ENCODE data around the gene RHOT2.
"Not testable (repeated sequence)": the region's sequence is repeated elsewhere in the genome, so short reads cannot be mapped to it uniquely, and the experiment has no call there.

The RHOT2 gene

DNA sequence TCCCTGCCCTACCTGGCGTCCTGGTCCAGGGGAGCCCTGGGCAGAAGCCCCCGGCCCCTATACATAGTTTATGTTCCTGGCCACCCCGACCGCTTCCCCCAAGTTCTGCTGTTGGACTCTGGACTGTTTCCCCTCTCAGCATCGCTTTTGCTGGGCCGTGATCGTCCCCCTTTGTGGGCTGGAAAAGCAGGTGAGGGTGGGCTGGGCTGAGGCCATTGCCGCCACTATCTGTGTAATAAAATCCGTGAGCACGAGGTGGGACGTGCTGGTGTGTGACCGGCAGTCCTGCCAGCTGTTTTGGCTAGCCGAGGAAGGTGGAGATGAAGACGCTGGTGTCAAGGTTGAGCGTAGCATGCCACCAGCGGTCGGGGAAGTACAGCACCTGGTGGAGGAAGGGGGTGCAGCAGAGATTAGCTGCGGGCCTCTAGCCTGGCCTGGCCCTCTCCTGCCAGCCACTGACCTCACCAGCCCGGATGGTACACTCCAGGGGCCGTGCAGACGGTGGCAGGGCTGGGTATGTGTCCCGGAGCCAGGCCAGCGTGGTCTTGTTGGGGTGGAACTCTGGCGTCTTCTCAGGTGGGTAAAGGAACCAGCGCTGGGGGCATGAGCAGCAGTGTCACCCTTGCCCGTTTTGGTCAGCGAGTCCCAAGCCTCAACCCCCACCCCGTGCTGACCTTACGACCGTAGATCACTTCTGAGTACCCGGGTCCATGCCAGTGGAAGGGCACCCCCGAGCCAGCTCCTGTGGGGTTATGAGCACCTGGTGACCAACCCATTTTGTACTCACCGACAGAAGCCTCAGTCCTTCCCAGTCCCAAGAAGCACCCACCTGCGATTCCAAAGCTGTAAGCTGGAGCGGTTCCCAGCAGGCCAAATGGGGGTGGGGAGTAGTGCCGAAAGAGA is 14.8 kb downstream of the RHOT2 start:
- no peak for DNase-seq

DNA sequence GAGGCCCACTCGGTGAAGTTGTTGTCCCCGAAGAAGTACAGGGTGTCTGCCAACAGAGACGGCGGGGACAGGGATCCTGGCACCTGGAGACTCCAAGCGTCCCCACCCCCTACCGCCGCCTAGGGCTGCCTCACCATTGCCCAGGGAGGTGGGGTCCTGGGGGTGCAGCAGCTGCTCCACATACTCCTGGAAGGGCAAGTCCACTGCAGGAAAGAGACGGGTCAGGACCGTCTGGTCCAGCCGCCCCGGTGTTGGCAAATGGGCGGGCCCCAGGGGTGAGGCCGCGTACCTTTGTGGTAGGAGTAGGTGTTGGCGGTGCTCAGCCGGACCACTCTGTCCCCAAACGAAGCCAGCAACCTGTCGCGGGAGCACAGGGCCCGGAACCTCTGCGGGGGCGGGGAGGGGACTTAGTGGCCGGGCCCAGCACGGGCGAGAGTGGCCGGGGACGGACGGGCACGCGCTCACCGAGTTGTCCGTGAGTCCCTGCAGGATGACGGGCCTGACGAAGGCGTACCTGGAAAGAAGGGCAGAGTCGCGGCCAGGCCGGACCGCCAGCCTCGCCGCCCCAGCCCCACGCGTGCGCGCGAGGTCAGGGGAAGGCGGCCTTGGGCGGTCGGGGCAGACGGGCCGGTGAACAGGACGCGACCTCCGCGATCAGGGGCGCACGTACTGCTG is 15.6 kb downstream of the RHOT2 start:
- no peak for DNase-seq

DNA sequence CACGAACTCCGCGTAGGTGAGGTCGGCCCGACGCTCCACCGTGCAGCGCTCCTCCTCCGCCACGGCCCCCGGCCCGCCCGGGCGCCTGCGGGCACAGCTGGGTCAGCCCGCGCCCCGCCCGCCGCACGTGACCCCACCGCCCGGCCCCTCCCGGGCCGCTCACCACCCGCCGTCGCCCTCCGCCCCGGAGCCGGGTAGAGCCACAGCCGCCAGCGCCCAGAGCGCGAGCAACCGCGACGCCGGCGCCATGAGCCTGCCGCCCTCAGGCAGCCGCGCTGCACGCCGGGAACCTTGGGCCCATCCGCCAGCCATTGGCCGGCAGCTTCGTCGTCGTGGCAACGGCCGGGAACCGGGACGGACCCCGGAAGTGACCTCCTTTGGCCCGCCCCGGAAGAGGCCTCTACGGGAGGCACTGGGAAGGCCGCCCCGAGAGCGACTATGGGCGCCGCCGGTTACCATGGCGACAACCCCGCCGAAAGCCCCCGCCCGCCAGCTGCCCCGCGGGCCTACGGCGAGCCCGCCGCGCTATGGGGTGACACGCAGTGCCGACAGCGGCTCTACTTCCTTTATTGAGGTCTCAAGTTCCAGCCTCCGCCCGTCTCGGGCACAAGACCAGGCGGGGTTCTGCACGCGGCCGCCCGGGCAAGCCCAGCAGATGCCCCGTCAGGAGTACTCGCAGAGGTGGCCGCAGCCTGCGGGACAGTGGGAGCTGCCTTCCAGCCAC is 16.3 kb downstream of the RHOT2 start, which contains the start of gene JMJD8:
TSS of gene JMJD8 (minus strand) at position 264 of the 724 bp plus-strand sequence. CDS start at position 249, 15 bp downstream.
- peak; percentile 98 for DNase-seq

DNA sequence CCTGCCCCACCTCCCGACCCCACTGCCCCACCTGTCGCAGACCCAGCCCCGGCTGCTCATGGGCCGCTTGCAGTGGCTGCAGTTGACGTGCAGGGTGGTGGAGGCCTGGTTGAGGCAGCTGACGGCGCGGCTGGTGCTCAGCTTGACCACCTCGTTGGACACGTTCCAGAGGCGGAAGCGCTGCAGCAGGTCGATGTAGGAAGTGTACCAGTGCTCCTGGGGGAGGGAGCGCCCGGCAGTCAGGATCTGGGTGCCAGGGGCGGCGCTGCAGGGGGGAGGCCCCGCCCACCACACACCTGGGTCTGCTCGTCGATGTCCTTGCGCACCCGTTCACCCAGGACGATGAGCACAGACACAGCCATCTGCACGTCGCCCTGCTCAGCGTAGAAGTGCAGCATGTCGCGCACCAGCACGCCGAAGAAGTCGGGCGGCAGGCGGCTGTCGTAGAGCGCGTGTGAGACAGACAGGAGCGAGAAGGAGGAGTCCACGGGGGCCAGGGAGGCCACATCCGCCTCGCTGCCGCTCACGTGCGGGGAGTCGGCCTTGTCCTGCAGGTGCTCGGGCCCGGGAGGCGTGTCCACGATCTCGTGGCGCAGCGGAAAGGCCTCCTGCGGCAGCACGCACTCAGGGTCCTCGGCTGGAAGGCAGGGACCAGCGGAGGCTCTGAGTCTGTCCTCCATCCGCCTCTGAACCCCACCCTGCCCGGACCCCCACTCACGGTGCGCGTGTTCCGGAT is 17.2 kb downstream of the RHOT2 start:
- no peak for DNase-seq

DNA sequence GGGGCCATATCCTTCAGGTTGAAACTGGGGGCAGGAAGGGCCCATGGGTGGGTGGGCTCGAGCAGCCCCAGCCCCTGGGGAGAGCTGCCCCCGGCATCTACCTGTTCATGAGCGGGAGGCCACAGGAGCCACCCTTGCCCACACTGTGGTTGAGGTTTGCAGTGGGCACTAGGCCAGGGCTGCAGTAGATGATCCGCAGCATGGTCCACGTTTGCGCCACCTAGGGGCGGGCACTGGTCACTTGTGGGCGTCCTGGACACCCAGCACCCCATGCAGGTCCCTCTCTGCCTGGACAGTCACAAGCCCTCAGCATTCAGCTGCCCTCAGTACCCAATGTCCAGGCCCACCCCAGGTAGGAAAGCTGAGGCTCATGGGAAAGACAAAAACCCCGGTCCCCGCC is 18.0 kb downstream of the RHOT2 start:
- no peak for DNase-seq

DNA sequence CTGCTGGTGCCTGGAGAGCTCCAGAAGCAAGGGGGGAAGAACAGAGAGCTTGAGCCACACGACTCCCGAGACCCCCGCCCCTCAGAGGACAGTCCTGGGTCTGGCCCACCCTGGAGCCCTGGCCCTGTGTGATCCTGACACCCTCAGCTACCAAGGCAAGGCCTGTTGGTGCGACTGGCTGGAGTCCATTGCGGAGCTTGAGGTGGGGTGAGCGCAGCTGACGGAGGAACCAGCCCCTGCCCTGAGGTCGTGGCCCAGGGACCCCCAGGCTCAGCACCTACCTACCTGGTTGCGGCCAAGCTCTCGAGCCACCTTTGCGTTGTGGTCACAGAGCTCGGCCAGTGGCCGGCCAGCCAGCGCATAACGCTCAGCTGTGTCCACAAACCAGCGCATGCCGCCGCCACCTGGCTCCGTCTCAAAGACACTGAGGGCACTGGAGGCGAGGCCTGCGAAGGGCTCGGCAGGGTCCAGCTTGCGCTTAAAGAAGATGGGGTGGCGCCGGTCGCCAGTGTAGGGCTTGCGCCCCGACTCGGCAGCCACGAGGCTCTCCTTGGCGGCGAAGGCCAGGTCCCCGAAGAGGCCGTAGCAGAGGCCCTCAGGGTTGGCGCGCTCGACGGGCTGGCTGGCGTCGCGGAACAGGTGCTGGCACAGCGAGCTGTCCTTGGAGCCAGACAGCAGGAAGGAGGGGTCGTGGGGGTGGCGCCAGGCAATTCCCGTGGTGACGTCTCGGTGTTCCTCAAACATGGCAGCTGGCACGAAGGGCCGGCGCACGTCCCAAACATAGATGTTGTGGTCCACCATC is 18.7 kb downstream of the RHOT2 start:
- no peak for DNase-seq

DNA sequence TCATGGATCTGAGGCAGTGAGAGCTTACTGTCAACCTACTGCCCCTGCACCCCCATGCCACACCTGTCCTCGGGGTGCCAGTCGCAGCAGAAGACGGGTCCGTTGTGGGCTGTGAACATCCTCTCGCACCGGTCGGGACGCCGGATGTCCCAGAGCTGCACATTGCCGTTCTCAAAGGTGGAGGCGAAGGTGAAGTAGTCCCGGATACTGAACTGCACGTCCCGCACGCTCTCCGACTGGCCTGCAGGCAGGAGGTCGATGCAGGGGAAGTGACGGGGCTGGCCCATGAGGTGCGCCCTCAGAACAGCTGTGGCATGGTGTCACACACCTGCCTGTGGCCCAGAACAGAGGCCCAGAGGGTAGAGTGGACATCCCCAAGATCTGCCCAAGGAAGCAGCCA is 19.6 kb downstream of the RHOT2 start:
- DNase-seq: no peak

DNA sequence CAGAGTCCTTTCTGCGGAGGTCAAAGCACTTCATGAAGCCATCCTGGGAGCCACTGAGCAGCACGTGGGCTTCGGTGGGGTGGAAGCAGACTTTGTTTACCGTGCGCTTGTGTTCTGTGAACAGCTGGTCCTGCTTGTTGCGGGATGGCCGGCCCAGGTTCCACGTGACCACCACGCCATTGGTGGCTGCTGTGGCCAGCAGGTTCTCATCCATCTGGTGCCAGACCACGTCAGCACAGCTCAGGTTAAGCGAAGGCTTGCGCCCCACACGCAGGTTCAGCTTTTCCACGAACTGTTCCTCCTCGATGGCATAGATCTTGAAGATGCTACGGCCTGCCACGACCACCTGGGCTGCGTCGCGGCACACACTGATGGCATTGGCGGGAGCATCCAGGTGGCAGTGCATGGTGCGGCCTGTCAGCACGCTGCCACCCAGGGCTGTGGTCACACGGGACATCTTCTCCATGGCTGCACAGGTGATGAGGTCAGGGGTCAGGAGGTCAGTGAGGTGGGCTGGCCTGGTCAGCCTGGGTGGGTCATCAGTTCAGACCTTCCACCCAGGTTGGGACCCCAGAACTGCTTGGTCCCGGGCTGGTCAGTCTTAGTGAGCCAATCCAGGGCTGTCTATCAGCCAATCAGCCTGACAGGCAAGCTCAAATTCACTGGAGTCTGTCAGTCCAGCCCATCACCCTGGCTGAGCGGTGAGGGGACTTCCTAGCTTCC is 21.4 kb downstream of the RHOT2 start:
- no peak for DNase-seq

DNA sequence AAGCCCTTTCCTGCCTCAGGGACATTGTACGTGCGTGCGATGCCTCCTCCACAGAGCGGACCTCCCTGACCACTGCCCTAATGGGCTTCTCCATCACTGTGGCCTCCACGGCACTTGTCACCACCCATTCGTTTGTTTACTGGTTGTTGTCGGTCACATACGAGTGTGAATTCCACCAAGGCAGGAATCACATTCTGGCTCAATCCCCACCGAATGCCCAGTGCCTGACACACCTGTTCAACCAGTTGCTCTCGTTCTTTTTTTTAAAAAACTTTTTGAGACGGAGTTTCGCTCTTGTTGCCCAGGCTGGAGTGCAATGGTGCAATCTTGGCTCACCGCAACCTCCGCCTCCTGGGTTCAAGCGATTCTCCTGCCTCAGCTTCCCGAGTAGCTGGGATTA is 23.3 kb downstream of the RHOT2 start:
- not testable (repeated sequence) for DNase-seq

DNA sequence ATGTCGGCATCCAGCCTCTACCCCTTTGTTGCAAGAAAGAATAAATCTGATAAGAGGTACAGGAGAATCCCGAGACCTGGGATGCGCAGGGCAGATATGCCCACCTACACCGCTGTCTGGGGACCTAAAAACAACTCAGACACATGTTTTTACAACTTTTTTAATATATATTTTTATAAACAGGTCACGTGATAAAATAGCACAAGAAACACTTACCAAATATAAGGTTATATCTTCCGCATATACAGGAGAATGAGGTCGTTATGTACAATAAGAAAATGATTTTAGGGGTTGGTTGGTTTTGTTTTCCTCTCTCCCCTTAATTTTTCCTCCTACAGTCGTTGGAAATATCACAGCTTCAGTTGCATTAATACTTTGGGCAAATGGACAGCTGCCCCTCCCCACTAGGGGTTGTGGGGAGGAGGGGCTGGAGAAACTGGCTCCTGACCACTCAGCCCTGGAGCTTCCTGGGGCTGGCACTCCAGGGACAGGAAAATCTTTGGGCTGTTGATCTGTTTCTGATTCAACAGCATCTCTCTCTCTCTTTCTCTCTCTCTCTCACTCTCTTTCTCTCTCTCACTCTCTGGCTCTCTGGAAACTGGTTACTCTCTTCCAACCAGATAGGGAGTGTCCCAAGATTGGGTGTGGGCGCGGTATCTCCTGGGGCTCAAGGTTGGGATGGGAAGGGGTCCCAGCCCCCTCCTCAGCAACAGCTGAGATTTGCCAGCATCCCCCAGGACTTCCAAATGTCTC is 24.6 kb downstream of the RHOT2 start:
- no peak for DNase-seq

DNA sequence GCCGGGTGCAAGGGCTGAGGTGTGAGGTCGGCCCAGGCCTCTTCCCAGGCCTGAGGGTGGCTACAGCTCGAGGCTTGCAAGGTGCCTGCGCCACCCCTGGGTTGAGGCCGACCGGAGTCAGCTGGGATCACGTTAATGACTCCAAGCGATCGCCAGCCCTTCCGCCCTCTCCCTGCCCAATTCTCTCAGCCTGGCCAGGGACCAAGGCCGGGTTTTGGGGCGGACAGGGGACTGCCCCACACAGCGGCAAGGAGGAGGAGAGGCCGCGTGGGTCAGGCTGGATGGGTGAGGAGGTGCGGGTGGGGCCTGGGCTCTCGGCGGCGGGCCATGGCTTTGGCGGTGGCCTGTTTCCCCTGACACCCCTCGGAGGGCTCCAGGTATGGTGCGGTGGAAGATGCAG is 25.4 kb downstream of the RHOT2 start:
- DNase-seq: no peak

DNA sequence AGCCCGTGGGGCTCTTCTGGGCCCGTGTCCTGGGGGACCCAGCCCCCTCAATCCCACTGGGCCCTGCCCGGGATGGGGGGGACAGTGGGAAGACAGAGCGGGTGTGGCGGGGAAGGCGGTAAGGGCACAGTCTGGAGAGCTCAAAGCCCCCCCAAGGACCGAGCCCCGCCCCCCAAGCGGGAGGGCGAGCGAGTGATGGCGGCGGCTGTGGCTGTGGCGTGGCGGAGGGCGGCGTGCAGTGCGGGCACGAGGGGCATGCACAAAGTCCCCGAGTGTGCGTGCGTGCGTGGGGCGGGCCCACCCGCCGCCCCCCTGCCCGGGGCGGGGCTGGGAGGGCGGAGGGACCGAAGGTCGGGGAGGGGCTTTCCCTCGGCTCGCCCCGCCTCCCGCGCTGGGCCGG is 25.8 kb downstream of the RHOT2 start:
- DNase-seq: no peak

DNA sequence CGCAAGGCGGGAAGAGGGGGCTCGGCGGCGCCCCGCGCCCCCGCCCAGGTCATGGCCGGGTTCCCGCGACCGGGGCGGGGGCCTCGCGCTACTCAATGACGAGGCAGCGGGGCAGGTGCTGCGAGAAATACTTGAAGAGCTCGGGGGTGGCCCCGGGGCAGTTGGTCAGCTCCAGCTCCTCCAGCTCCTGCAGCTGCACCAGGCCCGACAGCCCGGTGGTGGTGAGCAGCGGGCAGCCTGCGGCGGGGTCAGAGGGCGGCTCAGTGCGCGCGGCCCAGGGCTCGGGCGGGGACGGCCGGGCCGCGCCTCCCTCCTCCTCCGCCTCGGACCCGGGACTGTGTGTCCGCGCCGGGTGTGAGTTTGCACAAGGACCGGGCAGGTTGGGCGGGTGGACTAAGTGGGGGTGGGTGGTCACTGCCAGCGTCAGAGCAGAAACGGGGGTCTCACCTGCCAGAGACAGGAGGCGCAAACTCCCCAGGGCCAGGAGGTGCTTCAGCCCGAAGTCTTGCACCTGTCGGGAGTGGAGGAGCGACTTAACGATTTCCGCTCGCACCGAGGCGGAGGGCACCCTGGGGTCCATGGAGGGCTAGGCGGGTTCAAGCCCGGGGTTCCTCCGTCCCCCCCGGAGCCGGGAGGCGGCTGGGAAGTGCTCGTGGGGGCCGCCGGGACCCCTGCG is 26.4 kb downstream of the RHOT2 start:
- no peak for DNase-seq

DNA sequence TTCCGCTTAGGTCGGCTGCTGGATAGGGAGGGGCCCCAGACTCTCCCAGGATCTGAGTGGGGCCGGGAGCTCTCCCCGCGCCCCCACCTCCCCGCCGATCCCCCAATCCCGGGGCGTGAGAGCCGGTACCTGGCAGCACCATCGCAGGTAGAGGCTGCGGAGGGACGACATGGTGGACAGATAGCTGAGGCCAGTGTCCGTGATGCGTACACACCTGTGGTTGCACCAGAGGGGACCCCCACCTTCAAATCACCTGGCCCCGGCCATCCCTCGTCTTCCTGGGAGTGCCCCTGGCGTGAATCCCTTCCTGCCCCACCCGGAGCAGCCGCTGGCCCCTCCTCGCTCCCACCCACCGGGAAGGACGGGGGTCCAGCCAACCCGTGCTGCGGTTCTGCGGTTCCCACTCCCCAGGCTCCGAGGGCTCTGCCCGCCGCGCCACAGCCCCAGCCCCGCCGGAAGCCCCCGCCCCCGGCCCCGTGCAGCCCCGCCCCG is 27.0 kb downstream of the RHOT2 start:
- DNase-seq: no peak

DNA sequence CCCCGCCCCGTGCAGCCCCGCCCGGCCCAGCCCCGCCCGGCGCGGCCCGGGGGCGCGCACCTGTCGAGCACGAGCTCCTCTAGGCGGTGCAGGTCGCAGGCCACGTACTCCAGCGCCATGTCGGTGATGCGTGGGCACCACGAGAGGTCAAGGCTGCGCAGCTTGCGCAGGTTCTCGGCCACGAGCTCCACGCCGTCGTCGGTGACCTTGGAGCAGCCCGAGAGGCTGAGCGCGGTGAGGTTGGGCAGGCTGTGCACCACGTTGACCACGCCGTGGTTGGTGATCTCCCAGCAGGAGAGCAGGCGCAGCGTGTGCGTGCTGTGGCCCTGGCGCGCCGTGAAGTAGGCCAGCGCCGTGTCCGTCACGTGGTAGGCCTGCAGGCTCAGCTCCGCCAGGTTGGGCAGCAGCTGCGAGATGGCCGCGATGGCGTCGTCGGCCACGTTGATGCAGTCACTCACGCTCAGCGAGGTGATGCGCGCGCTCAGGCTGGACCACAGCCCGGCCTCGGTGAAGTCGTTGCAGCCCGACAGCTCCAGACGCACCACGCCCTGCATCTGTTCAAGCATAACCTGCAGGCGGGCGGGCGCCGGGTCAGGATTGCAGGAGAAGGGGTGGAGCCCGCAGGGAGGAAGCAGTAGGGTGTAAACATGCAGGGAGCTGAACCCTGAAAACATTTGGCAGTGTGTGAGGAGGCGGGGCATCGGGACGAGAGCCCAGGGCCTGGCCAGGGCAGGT is 27.6 kb downstream of the RHOT2 start:
- DNase-seq: no peak

DNA sequence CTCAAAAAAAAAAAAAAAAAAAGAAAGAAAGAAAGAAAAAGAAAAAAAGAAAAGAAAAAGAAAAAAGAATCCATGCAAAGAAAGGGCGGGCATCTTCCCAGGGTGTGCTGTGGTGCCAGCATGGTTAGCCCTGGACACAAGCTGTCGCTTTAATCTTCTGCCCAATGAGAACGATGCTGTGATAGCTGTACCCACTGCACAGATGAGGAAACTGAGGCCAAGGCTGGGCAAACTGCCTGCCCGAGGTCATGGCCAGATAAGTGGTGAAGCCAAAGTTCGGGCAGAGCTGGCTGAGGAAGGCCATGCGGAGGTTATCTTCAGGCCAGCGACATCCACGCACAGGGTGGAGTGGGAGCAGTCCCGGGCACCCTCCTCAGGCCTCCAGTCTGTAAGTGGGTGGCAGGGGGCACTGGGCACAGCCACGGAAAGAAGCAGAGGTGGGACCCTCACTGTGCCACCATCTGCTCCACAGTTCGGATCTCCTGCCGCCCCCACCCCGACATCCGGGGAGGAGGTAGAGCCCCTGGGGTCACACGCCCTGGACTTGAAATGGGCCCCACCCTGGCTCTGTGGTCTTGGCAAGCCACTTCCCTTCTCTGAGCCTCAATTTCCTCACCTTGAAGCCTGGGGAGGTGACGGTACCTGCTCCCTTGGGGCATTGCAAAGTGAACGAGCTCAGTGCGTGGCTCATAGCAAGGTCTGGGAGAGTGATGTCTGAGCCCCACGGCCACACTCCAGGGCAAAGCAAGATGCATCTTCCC is 31.2 kb downstream of the RHOT2 start:
- DNase-seq: no peak

DNA sequence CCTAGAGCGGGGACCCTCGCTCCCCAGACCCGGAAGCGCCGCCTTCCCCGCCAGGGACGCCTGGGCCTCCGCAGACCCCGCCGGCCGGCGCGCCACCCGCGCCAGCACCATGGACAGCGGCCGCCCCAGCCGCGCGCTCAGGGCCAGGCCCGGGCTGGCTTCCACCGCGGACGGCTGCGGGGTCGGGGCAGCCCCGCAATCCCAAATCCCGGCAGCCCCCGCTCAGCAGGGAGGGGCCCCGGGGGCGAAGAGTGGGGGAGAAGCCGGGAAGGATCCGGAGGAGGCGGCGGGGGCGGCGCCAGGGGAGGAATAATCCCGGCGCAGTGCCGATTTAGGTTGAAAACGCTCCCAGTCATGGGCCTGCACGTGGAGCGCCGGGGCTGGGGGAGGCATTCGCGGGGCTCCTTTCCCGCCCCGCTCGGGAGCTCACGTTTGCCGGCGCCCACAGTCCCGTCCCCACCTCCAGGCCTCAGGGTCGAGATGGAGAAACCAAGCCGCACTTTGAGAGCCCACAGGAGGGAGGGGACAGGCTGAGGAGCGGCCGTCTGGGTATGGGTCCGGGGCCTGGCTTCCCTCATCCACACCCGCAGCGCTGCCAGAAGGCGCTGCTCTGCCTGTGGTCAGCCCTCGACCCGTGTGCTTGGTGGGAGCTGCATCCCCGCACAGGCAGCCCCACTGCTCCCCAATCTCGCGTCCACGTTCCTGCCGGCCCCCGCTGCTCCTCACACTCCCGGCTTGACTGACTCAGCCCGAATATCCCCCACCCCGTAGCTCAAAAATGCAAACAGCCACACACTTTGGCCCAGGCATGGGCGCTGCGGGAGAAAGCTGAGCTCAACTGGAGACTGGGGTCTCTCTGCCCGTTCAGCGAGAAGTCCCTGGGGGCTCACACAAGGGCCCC is 33.0 kb downstream of the RHOT2 start:
- no peak for DNase-seq
